Effector CD8-positive, alpha-beta T cell (primary cell): ENCODE data around the gene PRLR.
"Not testable (repeated sequence)": the region's sequence is repeated elsewhere in the genome, so short reads cannot be mapped to it uniquely, and the experiment has no call there.

Experiments used
- DNase-seq: peaks from one replicate; lab custom pipeline; 2025; lab: John Stamatoyannopoulos, UW

Gene PRLR

DNA sequence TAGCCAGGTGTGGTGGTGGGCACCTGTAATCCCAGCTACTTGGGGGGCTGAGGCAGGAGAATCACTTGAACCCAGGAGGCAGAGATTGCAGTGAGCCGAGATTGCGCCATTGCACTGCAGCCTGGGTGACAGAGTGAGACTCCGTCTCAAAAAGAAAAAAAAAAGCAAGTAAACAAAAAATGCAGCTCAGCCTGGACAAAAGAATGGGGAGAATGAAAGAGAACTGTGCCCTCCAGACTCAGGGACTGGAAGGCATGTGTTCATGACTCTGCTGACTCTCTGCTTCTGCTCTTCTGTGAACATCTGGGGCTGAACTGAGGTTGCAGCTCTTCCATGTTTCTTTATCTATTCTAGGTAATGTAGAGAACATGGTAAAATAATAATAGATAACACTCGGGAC lies 194.4 kb downstream of the PRLR start:
- DNase-seq, result not testable (repeated sequence)

DNA sequence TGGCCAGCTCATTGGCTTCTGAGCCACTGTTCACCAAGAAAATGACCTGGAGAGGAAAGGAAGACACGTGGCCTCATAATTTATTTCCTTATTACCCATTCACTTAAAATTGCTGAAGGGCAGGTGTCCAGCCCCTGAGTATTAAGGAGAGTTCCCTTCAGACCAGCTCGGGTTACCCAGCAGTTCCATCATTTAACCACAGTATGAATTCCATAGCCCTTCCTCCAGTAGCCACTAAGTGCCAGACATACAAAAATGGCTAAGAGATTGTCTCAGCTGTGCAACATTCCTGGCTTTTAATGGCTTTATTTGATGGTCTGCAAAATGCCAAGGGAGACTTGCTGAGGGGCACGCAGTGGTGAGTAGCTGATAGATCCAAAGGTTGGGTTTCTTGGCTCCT lies 195.0 kb downstream of the PRLR start:
- DNase-seq, result no peak

DNA sequence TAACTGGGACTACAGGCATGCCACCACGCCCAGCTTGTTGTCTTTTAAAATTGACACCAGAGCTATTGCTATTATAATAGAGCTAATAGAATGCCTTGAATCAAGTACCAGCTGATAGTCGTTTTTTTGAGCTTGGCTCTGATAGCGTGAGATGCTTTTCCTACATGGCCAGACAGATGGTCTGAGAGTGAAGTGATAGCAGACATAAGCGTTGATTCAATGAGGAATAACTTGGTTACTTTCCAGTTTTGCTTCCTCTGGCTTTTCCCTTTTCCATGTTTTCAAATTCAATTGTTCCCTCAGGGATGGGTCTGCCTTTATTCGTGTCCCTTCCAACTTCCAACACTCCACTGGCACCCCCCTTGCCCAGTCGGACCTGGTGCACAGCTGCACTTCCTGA lies 197.9 kb downstream of the PRLR start:
- DNase-seq, result no peak

DNA sequence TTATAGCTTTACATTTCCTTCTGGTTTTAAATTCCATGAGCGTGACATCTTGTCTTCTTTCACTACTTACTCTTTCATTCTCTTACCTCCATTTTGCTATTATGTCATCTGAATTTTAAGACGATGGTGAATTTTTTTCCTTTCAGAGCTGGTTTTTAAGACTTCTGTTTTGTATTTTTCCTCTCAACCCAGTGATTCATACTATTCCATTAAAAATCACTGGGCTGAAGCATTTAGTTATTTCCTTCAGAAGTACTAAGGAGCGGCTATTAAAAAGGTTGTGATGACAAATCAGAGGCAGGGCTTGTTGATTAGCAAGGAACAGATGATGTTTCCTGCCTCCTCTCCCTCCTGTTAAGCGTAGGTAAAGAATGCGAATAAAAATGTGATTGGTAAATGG lies 199.0 kb downstream of the PRLR start:
- no peak for DNase-seq

DNA sequence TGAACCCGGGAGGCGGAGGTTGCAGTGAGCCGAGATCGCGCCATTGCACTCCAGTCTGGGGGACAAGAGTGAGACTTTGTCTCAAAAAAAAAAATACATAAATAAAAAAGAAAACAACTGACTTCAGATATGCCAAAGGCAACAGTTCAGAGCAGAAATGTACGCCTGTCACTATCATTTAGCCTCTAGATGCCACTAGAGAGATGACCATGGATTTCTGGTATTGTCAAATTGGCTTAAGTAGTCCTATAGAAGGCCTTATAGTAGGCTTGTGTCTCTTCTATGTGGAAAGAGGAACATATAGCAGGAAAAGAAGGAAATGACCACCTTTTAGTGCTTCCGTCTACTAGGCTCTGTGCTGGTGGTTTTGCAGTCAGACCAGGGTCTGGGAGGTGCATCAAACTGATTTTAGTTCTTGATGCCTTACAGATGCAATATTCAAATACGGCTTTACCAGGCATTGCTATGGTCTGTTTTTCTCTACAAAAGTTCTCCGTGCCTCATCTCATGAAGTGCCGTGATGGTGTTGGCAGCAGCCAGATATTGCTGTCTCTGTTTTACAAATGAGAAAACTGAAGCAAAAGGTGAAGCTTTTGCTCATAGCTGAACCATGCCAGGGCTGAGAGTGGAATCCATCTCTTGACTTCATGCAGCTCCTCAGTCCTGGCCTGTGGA lies 199.7 kb downstream of the PRLR start:
- DNase-seq, result no peak

DNA sequence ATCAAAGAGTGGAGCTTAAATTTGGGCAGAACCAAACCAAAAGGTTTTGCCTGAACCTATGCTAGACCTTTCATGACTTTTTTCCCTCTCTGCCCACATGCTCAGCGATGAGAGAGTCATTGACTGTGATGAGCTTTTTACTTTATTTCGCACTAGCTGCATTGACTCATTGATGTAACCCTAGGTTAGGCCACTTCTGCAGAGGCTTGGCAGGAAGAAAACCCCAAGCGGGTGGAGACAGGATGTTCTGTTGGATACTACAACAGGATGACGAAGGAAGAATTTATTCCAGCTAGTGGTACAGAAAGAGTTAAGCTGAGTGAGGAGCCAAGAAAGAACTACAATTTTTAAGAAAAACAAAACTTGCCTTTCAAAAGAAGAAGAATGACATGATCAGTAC lies 201.0 kb downstream of the PRLR start:
- no peak for DNase-seq

DNA sequence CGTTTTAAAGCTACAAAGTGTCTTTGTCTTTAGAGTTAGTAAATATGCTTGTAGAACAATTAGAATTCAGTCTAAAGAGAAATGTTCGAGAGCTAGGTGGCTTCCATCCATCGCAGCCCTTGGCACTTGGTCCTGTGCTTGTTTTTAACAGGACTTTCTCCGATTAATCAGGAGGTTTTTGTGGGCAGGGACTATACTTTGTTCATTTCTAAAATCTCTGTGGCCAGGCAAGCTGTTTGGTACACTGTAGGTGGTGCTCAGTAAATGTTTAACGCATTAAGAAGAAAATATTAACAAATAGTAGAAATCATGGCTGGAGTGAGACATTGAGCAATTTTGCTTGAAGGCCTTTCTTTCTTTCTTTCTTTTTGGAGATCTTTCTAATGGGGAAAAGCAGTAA lies 203.3 kb downstream of the PRLR start:
- DNase-seq, result no peak

DNA sequence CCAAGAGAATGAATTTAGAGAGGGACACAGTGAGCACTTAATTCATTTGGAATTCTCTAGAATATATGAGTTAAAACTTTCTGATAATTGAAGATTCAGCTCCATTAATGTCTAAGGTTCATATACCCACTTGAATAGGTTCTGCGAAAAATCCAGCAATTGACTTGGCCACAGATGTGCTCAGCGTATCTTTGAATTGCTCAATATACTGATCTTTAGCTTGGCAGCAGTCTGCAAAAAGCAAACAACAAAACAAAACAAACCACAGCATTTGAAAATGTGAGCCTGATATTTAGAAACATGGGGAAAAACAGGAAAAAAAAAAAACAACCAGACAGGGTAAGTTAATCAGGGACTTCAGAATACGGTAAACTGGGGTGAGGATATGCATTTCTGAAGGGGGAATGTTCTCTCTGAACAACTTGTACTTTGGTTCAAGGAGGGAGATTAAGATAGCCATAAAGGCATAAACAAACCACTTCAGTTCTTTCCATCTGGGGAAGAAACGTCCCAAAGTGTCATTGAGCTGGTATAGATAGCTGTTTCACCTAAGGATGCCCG lies 203.9 kb downstream of the PRLR start:
- no peak for DNase-seq

DNA sequence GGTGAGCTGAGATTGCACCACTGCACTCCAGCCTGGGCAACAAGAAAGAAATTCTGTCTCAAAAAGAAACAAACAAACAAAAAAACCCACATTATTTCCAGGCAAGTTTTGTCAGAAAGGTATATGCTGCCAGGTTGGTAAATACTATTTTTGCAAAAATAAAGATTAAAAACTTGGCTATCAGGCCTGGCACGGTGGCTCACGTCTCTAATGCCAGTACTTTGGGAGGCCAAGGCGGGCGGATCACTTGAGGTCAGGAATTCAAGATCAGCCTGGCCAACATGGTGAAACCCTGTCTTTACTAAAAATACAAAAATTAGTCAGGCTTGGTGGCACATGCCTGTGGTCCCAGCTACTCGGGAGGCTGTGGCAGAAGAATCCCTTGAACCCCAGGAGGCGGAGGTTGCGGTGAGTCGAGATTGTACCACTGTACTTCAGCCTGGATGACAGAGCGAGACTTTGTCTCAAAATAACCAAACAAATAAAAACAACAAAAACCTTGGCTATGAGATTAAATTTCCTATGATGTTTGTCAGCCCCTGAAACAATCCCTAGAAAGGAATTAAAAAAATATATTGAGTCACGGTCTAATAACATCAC lies 205.3 kb downstream of the PRLR start:
- no peak for DNase-seq

DNA sequence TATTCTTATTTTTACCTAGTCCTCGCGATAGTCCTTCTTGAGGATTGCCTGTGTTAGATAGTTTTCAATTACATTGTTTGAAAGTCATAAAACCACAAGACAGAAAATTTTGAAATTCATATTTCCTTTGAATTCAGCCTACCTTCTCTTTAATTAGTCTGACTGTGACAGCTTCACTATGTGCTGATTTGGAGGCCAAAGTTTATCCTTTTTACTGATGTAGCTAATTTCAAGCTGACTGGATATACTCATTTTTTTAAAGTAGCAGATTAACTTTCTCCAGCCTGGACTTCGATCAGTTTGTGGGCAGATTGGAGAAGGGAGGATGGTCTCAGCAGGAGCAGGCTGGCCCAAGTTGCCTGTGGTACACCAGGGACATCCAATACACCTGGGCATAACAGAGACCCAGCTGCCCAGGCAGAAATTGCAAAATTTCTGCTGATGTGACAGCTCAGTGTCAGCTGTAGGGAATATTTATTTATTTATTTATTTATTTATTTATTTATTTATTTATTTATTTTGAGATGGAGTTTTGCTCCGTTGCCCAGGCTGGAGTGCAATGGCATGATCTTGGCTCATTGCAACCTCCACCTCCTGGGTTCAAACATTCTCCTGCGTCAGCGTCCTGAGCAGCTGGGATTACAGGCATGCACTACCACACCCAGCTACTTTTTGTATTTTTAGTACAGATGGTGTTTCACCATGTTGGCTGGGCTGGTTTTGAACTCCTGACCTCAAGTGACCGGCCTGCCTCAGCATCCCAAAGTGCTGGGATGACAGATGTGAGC lies 206.7 kb downstream of the PRLR start:
- no peak for DNase-seq

DNA sequence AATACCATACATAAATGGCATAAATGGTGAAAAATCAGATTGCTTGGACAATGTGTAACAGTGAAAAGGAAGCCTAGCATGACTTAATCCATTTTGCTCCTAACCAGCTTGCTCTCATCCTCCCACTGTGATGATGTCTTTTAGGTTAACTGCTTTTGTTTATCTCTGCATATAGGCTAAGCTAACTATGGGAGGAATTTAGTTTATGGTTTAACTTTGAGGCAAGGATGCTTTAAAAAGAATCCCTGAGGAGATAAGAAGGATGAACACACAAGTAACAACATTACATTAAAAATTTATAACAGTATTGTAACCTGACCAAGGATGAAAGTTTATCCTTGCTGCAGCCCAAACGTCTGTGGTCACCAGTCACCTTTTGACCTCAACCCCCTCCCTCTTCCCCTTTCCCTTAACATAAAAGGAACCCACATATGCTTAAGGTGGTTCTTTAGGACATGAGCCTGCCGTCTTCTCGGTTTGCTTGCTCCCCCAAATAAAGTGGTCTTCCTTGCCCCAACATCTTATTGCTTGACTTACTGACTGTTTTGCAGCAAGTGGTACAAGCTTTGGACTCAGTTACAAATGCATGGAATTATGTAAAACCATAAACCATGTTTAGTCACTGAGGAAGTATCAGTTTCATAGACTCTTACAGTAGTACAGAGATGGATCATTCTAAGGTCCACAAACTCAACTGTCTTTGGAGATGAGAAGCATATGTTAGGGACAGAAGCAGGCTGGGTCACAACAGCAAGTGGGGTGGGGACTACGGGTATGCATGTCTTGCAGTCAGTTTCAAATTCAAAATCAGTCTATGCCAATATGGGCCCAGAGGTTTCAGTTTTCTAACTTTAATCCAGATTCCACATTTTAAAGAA lies 213.9 kb downstream of the PRLR start:
- no peak for DNase-seq

DNA sequence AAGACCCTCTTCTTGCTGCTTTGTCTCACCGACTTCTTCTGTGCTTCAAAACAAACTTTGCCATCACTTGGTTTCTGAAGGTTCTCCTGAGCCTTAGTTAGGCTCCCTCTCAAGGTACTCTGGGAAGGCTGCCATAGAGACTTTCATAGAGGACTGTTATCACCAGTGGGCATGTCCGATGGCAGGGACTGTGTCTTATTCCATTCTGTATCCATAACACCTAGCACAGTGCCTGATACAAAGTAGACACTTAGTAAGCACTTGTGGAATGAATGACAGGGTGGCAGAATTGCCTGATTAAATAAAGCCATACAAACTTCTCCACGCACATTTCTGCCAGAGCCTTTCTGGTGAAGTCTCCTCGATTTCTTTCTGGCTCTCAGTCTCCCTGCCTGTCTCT lies 215.2 kb downstream of the PRLR start:
- no peak for DNase-seq

DNA sequence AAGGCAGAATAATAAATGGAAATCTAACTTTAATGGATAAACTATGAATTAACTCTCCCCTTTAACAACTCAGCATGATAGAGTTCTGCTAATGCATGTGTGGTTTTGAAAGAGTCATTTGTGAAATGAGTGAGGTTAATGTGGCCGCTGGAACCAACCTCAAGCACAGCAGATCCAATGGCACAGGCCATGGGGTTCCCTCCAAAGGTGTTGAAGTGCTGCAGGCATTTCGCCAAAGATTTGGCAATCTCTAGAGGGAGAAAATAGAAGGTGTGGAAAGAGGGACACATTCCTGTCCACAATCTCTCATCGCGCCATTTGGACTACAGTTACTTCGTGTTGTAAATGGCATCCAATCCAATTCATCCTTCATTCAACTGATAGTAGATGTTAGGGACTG lies 217.5 kb downstream of the PRLR start:
- DNase-seq, result no peak

DNA sequence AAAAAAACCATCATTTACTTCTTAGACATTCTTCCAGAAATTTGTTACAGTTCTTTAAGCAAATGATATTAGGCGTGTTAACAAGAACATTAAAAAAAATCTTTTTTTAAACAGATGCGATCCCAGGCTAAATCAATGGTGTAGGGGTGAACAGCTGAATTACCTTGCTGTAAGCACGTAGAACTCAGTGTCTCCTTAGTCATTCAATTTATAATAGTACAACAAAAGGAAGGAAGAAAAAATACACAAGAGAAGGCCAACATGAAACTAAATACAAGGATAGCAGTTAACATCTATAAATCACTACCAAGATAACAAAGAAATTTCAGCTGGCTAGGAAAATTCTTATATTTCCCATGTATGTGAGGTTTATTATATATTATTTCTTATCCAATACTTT lies 217.9 kb downstream of the PRLR start:
- DNase-seq, result no peak

DNA sequence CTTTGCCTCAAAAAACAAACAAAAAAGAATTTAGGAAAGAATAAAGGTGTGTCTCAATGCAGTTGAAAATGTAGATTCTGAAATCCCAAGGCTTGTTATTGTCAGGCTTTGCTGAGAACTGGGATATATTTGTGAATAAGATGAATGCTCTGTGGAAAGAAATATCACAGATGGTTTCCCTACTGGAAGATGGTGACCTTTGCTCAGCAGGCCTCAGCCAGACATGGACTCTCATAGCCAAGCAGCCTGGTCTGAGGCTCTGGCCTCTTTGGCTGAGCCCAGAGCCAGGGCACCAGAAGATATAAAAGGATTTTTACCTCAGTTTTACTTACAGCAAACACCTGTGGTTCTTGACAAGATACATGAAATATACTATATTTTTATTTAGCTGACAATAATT lies 219.6 kb downstream of the PRLR start:
- no peak for DNase-seq

DNA sequence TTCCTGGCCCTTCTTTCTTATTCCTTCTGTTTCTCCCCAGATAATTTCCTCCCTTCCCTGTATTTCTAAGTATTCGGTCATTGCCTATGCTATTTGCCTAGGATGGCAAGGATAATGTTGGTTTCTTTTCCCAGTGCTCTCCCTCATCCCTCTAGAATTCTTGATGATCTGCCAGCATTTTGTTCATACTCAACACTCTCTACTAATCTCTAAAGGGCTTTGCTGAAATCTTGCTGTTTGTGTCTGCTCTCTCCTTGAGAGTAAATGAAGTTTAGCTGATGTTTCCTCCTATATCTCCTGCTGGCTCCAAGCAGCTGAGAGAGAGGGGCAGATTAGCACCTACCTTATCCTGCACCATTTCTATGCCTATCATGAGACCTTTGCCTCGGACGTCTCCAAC lies 220.6 kb downstream of the PRLR start:
- no peak for DNase-seq

DNA sequence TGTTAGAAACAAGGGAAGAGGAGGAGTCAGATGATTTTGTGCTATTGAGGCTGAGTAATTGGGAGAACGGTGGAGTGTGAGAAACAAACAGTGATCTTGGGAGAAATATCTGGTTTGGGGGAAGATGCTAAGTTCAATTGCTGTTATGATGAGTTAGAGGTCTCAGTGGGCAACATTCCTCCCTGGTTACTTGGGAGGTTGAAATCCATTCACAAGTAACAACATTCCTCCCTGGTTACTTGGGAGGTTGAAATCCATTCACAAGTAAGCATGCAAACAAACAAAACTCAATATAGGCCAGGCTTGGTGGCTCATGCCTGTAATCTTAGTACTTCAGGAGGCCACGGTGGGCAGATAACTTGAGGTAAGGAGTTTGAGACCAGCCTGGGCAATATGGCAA lies 221.3 kb downstream of the PRLR start:
- DNase-seq, result no peak

DNA sequence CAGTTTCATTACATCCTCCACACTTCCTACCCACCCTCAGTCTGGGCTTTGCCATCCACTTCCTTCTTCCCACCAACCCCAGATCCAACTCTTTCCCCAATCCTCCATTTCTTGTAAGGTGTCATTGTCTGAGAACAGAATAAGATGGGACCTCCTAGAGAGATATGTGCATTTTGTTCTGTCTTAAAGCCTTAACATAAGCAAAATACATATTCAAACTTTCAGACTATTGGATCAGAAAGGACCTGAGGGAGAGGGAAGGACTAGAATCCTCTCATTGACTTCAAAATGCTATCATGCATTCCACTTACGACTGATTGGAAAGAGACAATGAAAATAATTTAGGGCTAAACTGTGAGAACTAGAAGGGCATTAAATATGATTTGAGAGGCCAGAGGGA lies 225.5 kb downstream of the PRLR start:
- no peak for DNase-seq

DNA sequence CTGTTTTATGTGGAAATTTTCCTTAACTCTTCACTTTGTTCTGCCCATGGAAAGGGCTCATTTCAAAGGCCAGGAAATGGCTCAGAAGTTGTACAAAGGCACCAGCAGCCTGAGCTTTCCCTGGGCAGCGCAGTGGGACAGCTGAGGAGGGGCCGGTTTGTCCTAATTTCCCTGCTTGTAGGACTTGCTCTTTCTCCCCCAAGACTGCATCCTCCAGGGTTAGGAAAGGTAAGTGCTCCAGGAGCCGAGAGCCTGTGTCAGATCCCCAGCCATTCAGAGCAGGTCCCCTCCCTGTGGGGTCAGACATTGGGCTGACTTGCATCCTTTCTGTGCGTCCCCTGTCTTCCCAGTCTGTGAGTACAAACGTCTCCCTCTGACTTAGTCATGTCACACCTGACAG lies 226.1 kb downstream of the PRLR start:
- no peak for DNase-seq

DNA sequence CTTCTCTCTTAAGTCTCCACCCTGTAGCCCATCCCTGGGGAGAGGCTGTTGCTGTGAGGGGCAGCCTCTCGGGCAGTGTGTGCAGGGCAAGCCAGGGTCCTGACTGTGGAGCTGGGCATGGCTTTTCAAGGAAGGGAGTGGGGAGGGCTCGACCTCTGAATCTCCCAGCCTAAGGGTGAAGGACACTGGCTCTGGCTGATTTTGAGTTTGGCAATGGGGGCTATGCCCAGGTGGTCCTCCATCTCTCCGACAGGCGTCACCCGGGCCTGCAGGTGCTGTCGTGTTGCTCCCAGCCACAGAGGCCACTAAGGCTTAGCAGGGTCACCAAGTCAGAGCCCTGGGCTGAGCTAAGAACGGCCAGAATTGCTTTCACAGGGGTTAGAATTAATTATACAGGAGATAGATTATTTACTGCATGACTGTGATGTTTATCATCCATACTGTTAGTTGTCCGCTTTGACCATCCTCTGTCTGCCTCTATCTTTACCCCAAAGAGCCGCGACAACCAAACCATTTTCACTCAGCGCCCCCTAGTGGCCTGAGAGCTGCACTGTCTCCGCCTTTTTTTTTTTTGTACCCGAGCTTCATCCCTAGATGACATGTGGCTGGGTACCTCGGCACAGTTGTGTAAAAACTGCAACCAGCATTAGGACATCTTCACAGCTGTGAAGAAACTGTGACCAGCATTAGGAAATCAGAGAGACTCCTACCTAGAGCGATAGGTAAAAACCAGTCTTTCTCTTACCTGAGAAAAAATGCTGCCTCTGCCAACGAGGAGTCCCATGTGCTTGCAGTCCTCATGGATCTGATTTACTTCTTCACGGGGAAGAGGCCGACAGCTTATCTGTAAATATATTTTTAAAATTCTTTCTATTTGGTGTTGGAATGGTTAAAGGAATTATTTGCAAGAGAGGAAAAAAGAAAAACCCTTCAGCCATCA lies 227.0 kb downstream of the PRLR start:
- peak; percentile 20 for DNase-seq

DNA sequence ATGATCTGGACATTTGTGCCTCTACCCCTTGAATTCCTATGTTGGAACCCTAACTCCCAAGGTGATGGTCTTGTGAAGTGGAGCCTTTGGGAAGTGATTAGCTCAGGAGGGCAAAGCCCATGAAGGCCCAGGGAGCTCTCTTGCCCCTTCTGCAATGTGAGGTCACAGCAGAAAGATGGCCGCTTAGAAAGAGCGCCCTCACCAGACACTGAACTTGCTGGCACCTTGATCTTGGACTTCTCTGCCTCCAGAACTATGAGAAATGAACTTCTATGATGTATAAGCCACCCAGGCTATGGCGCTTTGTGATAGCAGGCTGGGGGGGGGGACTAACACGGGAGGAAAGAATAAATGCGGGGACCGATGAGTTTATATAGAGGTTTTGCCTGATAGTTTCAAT lies 227.8 kb downstream of the PRLR start:
- no peak for DNase-seq
